ENCODE measurements around the gene IRF5.

IRF5 gene

DNA sequence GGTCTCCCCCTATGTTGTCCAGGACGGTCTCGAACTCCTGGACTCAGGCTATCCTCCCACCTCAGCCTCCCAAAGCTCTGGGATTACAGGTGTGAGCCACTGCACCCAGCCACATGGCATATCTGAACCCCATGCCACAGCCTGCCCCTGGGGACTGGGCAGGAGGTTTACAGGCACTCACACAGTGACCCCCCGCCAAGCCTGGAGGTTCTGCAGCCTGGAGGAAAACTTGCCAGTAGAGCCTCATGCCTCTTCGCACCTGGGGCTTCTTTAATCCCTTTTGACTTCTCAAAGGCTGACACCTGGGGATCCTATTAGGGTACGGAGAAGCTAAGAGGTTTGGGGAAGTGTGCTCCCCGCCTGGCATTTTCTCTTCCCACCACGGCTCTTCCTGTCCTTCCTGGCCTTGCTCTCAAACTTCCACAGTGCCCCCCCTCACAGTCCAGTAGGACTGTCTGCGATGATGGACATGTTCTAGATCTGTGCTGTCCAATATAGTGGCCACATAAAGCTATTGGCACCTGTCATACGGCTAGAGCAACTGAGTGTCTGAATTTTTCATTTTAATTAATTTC lies 15.8 kb upstream of the IRF5 start:
- DNase-seq (ENCODE audit: low spot score), result no peak

DNA sequence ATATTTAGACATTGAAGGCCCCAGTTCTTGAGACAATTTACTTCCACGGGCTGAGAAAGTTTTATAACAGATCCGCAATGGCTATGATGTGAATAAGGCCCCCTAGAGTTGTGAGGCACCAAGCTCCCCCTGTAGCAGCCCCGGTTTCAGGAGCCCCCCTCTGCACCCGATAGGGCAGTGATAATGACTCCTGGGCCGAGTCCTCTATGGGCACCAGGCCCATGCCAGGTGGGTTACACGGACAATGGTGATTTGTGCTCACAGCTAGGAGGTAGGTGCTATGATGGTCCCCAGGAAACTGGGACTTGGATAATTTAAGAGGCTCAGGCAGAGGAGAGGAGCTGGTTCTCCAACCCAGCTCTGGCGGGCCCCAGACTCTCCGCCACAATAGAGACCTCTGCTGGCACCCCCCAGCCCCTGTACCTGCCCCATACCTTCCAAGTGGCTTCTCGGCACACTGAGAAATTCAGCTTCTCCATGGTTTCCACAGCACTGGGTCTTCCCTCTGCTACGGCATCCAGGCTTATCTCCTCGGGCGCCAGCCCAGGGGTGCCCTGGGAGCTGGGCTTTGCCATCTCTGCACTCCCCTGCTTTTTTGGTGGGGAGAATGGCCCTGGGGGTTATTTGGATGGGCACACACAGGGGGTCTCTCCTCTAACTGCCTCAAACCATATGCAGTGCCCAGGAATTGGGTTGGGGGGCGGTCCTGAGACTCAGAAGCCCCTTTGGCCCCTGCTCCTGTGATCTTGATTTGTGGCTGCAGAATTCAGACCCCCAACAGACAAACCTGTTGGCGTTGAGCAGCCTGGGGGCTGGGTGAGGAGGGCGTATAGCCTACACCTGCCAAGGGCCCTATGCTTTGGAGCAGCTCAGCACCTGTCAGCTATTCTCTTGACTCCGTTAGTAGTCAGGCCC lies 15.0 kb upstream of the IRF5 start:
- no peak for DNase-seq (ENCODE audit: low spot score)

DNA sequence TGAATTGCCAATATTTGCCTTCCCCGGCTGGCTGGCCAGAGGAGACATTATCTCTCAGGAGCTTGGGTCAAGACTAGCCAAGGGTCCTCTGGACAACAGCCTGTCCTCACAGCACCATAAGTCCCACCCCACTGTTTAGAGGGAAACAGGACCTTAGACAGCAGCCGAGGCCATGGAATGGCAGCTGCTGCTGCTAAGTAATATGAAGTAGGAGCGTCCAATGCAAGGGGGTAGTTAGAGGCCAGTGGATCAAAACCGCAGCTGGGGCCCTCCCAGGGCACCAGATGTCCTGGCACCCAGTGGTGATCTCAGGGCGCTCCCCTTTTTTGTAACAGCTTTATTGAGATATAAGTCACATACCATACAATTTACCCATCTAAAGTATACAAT lies 14.3 kb upstream of the IRF5 start:
- no peak for DNase-seq (ENCODE audit: low spot score)

DNA sequence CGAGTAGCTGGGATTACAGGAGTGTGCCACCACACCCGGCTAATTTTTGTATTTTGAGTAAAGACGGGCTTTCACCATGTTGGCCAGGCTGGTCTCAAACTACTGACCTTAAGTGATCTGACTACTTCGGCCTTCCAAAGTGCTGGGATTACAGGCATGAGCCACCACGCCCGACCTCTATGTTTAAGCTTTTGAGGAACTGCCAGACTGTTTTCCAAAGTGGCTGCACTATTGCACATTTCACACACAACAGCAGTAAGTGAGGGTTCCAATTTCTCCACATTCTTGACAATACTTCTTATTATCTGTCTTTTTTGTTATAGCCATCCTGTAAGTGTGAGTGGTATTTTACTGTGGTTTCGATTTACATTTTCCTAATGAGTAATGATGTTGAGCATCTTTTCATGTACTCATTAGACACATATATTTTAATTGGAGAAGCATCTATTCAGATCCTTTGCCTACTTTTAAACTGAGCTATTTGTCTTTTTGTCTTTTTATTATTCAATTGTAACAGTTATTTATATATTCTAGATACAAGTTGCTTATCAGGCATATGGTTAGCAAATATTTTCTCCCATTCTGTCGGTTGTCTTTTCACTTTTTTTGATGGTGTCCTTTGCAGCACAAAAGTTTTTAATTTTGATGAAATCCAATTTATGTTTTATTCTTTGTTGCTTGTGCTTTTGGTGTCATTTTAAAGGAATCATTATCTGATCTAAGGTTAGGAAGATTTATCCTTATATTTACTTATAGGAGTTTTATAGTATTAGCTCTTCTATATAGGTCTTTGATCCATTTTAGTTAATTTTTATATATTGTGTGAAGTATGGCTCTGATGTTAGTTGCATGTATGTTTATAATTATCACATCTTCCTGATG lies 12.8 kb upstream of the IRF5 start:
- DNase-seq (ENCODE audit: low spot score), result no peak

DNA sequence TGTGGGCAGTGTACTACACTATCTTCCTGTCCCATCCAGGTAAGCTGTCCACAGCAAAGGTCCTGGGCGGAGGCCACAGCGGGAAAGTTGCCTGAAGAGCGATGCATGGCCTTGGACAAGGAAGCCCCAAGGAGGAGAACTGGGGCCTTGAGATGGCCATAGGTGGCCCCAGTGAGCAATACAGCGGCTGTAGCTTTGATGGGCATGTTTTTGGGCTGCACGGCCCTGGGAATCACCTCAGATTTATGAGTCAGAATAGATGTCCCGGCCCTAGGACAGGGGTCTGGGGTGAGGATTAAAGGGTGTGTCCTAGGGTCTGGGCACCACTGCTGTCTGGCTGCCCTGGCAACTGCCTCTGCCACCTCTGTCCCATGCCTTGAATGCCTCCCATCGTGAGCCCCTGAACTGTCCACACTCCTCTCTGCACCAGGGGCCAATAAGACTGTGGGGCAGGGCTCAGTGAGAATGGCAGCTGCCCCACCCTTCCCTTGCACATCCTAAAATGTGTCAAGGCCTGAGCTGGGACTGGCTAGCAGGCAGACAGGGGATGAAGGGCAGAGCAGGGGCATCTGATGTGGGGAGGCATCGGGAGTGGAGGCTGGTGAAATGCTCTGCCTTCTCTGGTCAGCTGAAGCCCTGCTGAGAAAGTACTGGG lies 9.4 kb upstream of the IRF5 start:
- no peak for DNase-seq (ENCODE audit: low spot score)

DNA sequence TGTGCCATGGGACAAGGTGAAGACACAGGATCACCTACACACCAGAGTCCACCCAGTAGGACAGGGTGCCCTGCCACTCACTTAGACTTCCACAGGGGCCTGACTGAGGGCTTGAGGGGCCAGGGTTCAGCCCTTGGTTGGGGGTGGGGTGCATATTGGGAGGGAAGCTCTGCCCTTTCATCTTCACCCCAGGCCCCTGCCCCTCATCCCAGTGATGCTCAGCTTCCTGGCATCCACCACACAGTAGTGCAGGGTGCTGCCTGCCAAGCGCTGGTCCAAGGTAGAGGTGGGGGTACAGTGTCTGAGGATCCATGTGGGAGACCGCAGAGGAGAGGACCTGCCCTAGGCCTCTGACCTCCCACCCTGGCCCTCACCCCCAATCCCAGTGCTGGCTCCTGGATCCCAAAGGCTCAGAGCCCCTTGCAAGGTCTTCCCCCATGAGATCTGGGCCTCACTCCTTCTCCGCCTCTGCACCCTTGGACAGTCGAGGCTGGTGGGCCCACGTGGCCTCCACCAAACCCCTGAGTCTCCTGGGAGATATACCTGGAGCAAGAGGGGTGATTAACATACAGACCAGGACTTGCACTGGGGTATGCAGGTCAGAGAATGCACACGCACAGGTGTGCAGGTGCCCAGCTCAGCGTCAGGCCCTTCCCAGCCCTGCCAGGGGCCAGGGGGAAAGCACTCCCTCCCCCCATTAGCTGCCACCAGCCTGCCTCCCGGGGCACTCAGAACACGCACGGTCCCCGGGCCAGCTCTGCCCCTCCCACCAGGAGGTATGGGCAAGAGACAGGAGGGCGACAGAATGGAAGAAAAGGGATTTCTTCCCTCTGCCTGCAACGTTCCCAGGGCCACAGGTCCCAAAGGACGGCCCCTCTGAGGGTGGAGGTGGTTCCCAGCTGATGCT lies 8.6 kb upstream of the IRF5 start:
- DNase-seq (ENCODE audit: low spot score), result no peak

DNA sequence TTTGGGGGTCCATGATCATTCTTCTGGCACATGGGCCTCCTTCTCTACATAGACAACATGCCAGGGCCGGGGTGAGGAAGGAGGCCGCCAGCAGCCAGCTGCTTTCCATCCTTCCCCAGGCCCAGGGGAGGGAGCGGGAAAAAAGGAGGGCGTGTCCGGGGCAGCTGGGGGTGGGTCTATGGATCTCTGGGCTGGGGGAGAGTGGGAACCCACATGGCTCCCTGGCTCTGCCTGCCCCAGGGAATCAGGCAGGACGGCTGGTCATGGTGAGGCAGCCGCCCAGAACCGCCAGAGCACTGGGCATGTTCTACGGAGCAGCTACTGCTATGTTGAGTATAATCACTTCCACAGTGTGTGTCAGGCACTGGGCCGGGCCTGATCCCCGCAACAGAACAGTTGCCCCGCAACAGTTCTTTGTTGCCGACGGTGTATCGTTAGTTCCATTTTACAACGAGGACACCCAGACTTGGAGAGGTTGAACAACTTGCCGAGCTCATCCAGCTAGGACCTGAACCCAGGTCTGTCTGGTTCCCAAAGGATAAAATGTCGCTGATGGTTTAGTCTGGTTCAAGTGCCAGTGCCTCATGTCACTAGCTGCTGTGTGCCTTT lies 6.4 kb upstream of the IRF5 start:
- DNase-seq (ENCODE audit: low spot score), result no peak

DNA sequence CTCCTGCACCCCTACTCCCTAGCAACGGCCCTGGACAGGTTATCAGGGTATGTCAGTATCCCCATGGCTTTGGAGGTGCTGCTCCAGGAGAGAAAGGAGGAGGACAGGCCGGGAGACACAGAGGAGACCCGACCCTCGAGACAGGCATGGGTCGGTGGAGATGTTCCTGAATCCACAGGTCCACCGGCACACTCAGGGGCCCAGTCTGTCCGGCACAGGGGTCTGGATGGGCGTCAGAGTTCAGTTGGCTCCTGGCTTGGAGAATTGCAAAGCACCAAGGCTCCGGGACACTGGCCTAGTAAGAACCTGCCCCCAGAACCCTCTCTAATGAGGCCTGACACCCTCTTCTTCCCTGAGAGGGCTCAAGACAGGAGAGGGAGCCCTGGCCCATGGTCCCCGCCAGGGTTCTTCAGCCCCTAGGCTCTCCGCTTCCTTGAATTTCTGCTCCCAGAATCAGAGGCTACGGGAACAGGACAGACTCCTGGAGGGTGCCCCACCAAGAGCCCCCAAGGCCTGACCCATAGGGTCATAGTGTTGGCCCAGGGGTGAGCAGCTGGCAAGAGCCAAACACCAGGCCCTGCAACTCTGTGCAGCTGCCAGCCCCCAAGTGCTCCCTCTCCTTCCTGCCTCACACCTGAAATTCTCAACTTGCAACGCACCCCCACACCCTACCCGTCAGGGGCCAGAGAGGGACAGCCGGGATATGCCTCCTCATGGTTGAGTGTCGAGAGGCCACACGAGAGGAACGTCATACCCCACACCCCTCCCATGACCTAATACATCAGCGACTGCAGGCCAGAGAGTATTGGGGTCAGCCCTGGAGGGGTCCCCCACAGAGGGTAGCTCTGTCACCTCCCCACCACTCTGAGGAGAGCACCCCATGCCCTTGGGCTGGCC lies 5.5 kb upstream of the IRF5 start:
- no peak for DNase-seq (ENCODE audit: low spot score)

DNA sequence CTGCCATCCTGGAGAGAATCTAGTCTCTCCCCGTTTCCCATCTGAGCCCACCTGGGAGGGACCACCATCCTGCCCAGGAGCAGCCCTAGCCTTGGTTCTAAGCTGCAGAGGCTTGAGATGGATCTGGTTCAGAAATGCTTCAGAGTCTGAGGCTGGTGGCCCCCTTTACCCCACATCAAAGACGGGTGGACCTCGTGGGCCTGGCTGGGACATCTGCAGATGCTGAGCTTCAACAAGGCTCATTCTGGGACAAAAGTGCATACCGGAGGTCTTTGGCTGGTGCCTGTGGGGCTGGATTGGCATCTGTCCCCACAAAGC lies 4.9 kb upstream of the IRF5 start:
- no peak for DNase-seq (ENCODE audit: low spot score)

DNA sequence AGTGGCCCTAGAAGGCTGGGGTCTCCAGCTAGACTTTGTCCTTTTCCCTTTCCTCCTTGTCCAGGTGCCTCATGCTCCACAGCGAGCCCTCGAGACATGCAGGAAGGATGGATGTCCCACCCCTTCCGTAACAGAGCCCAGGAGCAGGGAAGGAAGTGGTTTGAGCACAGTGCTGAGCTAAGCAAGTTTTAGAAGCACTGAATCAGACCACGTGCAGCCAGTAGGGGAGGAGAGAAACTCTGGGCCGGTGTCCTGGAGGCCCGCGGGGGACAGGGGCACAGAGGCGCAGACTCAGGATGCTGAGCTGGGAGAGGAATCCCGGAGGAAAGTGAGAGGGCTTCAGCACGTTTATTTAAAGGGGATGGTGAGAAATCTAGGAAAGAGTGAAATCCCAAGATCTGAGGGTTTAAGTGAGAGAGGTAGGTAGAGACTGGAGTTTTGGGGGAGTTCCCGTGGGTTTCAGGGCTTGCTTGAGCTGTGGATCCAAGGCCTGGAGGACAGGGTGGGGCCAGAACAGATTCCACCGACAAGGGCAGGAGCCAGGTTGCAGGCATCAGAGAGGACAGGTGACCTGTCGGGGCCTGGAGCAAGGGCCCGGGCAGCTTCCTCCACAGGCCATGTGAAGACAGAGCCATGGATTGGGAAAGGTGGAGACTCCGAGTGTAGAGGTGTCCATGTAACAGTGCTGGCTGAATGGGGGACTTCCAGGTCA lies 4.4 kb upstream of the IRF5 start:
- DNase-seq (ENCODE audit: low spot score), result no peak

DNA sequence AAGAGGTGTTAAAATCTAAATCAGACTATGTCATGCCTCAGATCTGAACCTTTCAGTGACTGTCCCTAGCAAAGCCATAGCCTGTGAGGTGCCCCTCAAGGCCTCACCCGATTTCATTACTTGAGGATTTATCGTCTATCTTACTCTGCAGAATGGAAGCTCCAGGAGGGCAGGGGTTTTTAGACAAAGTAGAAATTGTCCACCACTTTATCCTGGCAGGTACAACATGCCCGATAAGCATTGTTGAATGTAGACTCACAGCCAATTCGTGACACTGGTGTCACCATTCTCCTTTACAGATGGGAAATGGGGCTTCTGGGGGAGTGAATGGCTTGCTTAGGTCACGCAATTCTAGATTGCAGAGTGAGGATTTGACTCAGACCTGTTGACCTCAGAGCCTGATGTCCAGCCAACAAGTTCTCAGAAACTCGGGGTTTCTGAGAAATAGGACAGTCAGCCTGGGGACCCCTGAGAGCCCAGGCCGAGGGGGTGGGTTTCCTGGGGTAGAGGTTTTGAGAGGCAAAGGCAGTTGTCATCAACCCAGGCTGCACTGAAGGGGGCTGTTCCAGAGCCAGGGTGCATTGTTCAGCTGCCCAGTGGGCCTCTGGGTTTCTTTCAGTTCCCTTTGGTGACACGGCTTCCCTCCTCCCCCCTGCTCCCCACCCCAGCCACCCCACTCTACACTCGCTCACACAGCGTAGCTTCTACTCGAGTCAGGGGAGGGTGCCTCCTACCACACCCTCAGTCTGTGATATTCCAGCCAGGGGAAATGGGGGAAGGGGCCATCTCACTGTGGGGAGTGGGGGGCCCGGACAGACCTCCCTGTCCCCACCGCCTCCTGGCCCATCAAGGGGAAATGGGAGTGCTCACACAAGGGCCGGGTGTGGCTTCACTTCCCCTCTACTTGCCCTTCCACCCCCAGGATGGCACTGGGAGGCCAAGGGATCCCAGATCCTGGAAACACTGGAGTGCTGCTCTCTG lies 3.1 kb upstream of the IRF5 start:
- DNase-seq (ENCODE audit: low spot score), result no peak

DNA sequence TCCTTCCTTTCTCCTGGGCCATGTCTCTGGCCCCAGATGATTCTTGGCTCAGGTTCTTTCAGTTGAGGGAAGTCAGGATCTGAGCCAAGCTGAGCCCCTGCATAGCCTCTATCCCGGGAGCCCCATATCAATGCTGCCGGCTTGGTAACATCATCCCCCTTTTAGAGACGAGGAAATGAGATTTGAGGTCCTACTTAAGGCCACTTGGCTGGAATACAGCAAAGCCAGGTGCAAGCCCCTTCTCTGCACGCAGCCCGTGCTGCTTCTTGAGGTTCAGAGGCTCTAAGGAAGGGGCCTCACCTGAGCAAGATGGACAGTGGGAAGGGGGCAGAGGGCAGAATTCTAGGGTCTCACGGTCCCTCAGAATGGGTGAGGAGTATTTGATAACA lies 2.4 kb upstream of the IRF5 start:
- DNase-seq (ENCODE audit: low spot score), result no peak

DNA sequence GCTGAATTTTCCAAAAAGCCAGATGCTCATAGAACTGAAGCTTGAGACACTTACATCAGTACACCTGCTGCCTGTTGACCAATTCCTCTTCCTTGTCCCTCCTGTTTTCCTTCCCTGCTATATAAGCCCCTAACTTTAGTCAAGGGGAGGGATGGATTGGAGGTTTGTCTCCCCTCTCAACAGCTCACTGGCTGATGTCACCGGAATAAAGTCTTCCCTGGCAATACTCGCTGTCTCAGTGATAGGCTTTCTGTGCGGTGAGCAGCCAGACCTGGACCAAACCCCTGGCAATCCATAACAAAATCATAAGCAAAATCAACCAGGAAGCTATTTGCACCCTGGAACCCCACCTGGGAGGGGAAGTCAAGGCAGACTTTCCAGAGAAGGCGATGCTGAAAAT lies 929 bp upstream of the IRF5 start:
- DNase-seq (ENCODE audit: low spot score), result no peak

DNA sequence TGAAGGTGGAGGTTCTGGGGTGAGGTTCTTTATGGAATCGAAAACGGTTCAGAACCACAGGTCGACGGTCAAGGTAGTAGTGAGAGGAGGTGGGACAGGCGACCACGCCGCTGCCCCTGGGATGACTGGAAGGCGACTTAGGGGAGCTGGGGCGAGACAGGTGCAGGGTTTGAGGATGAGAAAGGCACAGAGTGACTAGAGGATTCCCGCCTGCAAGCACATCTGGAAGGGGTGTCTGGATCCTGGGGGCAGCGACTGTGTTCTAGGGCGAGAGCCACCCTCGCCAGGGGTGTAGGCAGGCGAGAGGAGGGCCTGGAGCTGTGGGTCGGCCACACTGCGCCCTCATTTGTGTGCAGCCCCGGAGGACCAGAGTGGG lies 468 bp upstream of the IRF5 start:
- DNase-seq (ENCODE audit: low spot score), result no peak

DNA sequence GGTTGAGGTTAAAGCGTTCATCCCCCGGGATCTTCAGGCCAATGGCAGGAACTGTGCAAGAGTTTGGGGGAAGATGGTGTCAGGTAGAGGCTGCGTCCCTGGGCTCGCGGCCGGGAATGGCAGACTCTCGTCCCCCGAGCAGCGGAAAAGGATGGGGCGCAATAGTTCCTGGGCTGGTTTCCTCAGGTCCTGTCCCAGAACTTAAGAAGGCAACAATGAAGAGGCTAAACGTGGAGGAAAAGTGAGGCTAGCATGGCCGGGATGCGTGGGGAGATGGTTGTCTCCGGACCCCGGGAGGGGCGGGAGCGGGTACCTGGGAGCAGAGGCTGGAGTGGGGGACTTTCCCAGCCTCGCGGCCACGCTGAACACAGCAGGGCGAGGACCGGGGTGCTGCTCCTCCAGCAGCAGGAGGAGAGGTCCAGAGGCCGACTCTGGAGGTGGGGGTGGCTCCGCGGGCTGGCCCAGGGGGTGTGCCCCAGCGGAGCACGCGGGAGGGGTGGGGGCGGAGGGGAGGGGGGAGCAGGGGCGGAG lies 882 bp downstream of the IRF5 start:
- no peak for DNase-seq (ENCODE audit: low spot score)

DNA sequence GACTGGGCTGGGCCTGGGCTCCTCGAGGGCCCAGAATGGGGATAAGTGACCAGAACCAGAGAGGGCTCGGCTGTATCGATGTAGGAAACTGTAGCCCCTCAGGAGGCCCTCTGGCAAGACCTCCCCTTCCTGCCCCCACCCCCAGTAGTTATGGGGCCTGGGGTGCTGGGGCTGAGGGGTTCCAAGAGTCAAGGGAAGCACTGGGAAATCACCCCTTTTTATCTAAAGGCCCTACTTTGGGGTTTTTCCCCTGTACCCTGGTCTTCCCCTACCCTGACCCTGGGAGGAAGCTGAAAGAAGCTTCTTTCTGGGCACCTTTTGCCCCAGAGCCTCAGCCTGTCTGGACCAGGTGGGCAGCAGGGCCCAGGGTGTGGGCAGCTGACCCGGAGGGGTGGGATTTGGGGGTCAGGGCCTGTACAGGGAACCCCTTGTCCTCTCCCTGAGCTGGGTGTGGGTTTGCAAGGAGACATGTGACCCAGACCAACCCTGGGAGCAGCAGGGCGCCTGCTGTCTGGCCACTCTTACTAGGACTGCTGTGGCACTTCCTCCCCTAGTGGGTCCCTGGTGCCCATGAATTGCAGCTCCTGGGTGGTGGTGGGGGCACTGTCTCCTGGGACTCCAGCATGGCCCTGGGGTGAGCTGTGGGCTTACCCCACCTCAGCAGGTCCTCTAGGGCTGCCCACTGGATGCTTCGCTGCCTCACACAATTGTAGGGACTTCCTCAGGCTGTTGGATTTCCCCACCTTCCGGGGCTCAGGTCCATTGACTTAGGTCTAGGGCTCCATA lies 1.5 kb downstream of the IRF5 start:
- DNase-seq (ENCODE audit: low spot score), result no peak

DNA sequence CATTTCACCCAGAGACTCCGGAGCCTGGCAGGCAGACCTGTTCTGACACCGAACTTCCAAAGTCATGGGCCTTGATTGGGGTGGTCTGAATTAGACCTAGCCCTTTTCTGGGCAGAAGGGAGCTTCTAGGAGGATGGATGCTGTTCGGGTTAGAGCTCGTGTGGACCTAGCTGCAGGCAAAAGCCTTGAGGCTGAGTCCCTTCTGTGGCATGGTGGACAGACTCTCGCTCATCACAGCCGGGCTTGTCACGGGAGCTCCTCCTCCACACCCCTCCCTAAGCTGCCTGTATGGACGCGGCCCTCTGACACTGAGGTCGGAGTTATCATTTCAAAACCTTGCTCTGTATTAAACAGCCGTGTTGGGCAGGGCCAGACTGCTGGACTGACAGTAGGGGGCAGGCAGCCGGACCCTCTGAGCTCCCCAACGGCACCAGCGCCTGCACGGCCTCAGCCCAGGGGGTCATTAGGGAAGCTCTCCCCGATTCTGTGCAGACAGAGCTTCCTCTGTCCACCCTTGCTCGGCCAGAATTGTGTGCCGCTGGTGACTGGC lies 2.2 kb downstream of the IRF5 start:
- DNase-seq (ENCODE audit: low spot score), result no peak
